ENCODE measurements around the gene FNDC3B.

DNA sequence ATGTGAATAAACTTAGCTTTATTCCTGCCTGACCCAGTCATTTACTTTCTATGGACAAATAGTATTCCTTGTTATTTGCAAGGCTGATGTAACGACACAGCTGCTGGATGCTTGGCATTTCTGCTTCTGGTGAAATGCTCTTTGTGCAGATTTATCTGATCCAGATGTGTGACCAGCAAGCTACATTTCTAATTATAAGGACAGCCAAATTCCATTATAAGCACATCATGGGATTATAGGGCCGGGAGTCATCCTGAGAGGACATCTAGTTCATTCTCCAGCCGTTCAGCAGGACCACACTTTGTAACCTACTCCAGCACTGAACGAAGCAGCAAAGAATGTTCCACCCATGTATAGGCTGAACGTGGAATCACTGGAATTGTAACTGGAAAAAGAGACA, 42.9 kb downstream of the FNDC3B start:
- TF ChIP-seq, protein P1, sequence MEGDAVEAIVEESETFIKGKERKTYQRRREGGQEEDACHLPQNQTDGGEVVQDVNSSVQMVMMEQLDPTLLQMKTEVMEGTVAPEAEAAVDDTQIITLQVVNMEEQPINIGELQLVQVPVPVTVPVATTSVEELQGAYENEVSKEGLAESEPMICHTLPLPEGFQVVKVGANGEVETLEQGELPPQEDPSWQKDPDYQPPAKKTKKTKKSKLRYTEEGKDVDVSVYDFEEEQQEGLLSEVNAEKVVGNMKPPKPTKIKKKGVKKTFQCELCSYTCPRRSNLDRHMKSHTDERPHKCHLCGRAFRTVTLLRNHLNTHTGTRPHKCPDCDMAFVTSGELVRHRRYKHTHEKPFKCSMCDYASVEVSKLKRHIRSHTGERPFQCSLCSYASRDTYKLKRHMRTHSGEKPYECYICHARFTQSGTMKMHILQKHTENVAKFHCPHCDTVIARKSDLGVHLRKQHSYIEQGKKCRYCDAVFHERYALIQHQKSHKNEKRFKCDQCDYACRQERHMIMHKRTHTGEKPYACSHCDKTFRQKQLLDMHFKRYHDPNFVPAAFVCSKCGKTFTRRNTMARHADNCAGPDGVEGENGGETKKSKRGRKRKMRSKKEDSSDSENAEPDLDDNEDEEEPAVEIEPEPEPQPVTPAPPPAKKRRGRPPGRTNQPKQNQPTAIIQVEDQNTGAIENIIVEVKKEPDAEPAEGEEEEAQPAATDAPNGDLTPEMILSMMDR (IDR thresholded peaks at IDR 0.05): no peak
- TF ChIP-seq RCOR1 (IDR thresholded peaks at IDR 0.05; ENCODE audit: low read depth, low read length): no peak
- no peak for TF ChIP-seq EP300 (IDR thresholded peaks at IDR 0.05)
- TF ChIP-seq TP53 (CRISPR knock-in tag; IDR thresholded peaks at IDR 0.05): no peak
- no peak for TF ChIP-seq POLR2A (IDR thresholded peaks at IDR 0.05; ENCODE audit: low read length)
- no peak for TF ChIP-seq CHD2 (IDR thresholded peaks at IDR 0.05; ENCODE audit: low read length, partially characterized antibody)
- no peak for TF ChIP-seq USF2 (IDR thresholded peaks at IDR 0.05)
- no peak for TF ChIP-seq HOXB5 (CRISPR knock-in tag; IDR thresholded peaks at IDR 0.05)
- no peak for TF ChIP-seq SREBF2 (IDR thresholded peaks at IDR 0.05)
- TF ChIP-seq, protein P2, sequence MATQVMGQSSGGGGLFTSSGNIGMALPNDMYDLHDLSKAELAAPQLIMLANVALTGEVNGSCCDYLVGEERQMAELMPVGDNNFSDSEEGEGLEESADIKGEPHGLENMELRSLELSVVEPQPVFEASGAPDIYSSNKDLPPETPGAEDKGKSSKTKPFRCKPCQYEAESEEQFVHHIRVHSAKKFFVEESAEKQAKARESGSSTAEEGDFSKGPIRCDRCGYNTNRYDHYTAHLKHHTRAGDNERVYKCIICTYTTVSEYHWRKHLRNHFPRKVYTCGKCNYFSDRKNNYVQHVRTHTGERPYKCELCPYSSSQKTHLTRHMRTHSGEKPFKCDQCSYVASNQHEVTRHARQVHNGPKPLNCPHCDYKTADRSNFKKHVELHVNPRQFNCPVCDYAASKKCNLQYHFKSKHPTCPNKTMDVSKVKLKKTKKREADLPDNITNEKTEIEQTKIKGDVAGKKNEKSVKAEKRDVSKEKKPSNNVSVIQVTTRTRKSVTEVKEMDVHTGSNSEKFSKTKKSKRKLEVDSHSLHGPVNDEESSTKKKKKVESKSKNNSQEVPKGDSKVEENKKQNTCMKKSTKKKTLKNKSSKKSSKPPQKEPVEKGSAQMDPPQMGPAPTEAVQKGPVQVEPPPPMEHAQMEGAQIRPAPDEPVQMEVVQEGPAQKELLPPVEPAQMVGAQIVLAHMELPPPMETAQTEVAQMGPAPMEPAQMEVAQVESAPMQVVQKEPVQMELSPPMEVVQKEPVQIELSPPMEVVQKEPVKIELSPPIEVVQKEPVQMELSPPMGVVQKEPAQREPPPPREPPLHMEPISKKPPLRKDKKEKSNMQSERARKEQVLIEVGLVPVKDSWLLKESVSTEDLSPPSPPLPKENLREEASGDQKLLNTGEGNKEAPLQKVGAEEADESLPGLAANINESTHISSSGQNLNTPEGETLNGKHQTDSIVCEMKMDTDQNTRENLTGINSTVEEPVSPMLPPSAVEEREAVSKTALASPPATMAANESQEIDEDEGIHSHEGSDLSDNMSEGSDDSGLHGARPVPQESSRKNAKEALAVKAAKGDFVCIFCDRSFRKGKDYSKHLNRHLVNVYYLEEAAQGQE (IDR thresholded peaks at IDR 0.05): no peak

All from A549 (cell line).